ENCODE measurements around the gene NSDHL.
A peak's percentile ranks its signal among the peaks of the same experiment; 100 is the strongest.
"Not testable (repeated sequence)": the region's sequence is repeated elsewhere in the genome, so short reads cannot be mapped to it uniquely, and the experiment has no call there.

NSDHL gene

DNA sequence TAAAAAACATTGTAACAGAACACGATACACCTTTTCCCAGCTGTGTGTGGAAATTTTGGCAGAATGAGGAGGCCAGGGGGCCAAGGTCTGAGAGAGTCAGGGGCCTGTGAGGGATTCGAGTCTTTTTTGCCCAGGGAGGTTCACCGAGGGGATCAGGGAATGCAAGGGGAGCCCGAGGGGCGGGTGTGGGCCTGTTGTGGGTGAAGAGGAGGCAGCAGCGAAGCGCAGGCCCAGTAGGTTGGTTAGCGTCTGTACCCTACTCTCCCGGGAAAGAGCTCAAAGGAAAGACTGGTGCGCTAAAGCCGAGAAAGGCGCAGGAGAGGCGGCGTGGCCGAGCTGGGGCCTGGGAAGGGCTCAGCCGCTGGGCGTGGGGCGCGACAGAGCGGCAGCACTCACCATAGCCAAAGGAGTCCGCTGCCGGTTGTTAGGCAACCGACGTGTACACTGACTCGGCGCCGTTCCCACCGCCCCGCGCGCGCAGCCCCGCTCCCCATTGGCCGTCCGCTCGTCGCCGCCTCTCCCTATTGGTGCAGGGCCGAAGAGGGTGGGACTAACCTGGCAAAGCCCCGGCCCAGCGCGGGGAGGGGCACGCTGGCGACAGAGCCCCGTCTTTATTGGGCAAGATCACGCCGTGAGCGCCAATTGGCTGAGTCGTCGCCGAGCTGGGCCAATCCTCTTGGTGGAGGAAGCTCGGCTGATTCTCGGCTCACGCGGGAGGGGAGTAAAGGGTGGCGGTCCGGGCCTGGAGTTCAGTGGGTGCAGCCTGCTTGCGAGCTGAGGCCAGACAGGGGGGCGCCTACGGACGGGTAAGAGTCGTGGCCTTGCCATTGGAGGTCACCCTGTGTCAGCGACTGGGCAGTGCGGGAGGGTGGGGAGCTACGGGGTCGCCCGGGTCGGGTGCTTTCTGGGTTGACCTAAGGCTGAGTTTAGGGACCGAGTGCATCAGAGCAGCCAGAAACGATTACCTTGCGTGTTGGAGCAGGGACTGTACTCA lies at the start of gene NSDHL, which contains the start of gene CETN2:
Gene NSDHL (plus strand): TSS at position 752 of the 994 bp plus-strand sequence. CDS start 15,262 bp downstream, outside the sequence.
Gene CETN2 (minus strand): TSS at position 446 of the 994 bp plus-strand sequence. CDS start 47 bp downstream, at position 399.
- intact Hi-C loops (cut with DNase I) = loop anchor here (5.0 kb wide), 1 partner anchor 188 kb away; no protein-coding TSS in a partner anchor
- DNase-seq = peak; percentile 91 to 99 (median 96)

GRCh38 chrX:152787062-152787461 lies 43.8 kb upstream of the NSDHL start:
- intact Hi-C loops (cut with DNase I); DNase-seq: not testable (repeated sequence)

DNA sequence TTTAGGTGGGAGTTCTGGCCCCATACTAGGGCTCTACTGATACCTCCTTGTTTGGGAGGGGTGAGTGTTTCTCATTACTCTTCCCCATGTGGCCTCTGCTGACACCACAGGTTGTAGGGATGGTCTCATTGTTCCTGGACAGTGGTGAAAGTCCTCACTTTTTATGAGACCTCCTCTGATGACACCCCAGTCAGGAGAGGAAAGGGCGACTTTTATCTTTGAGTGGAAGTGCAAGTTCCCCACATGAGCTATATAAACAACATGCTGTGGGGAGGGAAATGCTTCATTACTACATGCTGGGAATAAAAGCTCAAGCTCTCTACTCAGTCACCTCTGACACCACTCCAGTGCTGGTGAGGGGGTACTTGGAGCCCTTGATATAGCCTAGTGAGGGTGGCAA lies 31.9 kb upstream of the NSDHL start:
- DNase-seq = no peak

DNA sequence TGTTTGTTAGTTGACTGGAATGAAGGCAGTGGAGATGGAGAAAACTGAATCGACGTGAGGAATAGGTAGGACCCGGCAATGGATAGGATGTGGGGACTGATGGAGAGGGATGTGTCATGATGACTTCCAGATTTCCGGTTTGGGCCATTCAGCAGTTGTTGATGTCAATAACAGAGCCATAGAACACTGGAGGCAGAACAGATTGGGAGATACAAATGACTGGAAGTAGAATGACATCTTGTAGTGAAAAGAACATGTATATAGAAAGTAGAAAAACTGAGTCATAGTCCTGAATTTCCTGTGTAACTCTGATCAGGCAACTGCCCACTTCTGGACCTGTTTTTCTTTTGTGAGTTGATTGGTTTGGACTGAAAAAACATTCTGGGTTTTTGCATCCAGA lies 24.8 kb upstream of the NSDHL start:
- intact Hi-C loops (cut with DNase I) = no loop called here
- DNase-seq = no peak

More for the DNA sequence above, 31.9 kb upstream of the NSDHL start:
- intact Hi-C loops (cut with DNase I) = no loop called here

DNA sequence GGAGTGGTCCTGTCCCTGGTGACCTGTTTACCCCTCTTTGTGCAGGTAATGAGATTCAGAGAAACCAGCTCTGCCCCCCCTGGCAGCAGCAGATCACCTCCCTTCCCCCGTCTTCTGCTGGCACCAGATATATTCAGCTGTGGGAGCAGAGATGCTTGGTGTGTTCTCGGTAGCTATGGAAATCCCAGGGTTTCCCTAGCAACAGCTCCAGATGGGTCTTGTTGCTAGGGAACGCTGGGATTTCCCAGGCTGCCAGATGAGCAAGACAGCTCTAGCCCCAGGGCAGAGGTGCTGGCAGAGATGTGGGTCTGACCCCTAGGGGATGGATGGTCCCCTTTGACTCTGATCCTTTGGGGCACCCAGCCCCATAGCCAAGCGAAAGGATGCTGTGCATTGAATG lies 20.5 kb upstream of the NSDHL start:
- intact Hi-C loops (cut with DNase I) = no loop called here

GRCh38 chrX:152813206-152813605 lies 17.7 kb upstream of the NSDHL start:
- intact Hi-C loops (cut with DNase I) = no loop called here
- no peak for DNase-seq

More for the DNA sequence above, 20.5 kb upstream of the NSDHL start:
- DNase-seq = peak in 5 of 10 donors; percentile 13 to 80 (median 34)

- no peak for DNase-seq
- intact Hi-C loops (cut with DNase I) = no loop called here
These were observed 16.8 kb upstream of the NSDHL start for GRCh38 chrX:152814048-152814447.

GRCh38 chrX:152817078-152817764 lies 13.6 kb upstream of the NSDHL start:
- intact Hi-C loops (cut with DNase I) = loop anchor here (1.0 kb wide), 1 partner anchor 175 kb away; no protein-coding TSS in a partner anchor
- DNase-seq = peak in 5 of 10 donors; percentile 20 to 54 (median 44)

DNA sequence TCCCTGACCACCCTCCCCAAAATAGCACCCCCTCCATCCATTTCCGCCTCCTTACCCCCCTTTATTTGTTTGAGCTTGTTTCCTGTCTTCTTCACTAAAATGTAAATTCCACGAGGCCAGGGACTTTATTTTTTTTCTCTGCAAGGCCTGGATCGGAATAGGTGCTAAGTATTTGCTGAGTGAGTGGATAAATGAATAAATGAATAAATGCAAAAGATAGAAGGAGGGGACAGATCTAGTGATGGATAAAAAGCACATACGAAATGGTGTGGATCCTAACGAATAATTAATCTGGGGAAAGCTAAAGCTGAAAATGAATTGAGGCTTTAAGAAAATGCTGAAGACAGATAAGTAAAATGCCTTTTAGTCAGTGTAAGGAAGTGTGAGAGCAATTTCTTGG lies 12.5 kb upstream of the NSDHL start:
- DNase-seq = no peak
- intact Hi-C loops (cut with DNase I) = no loop called here

- intact Hi-C loops (cut with DNase I) = no loop called here
These were observed 11.6 kb upstream of the NSDHL start for GRCh38 chrX:152819266-152819665.

DNA sequence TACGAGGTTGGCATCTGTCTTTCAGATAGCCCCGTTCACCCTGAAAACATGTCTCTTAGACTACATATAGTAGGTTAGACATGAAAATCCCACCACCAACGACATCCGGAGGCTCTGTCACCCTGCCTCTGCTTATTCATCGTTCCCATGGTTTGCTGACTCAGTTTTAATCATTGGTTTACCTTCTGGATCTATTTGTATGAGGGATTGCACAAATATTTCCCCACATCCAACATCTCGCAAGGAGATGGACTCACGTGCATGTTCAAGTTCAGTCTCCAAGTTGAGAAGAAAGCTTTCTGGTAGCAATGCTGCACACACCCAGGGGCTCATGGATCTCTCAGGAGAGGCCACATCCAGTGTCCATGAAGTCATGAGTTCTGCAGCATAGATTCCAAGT lies 11.1 kb upstream of the NSDHL start:
- no peak for DNase-seq
- intact Hi-C loops (cut with DNase I) = no loop called here

More at GRCh38 chrX:152819266-152819665, 11.6 kb upstream of the NSDHL start:
- no peak for DNase-seq

GRCh38 chrX:152821145-152821765 lies 9.6 kb upstream of the NSDHL start:
- DNase-seq = peak in 4 of 10 donors; percentile 18 to 29 (median 24)
- intact Hi-C loops (cut with DNase I) = no loop called here

GRCh38 chrX:152822383-152823086 lies 8.3 kb upstream of the NSDHL start:
- intact Hi-C loops (cut with DNase I) = no loop called here
- peak in 1 of 10 donors; percentile 18 for DNase-seq

DNA sequence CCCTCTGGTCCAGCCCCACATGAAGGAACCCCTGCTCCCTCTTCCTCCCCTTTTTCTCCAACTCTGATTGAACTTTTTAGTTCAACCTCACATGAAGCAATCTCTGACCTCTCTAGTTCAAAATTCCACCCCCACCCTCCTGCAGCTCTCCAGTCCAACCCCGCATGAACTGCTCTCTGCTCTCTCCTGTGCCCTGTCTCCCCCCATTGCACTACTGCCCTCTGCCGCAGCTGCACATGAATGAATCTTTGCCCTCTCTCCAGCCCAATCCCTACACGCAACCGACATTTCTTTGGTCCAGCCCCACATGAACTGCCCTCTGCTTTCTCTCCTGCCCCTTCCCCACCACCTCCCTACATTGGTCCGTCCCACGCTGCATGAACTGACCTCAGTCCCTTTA lies 7.2 kb upstream of the NSDHL start:
- intact Hi-C loops (cut with DNase I) = no loop called here

DNA sequence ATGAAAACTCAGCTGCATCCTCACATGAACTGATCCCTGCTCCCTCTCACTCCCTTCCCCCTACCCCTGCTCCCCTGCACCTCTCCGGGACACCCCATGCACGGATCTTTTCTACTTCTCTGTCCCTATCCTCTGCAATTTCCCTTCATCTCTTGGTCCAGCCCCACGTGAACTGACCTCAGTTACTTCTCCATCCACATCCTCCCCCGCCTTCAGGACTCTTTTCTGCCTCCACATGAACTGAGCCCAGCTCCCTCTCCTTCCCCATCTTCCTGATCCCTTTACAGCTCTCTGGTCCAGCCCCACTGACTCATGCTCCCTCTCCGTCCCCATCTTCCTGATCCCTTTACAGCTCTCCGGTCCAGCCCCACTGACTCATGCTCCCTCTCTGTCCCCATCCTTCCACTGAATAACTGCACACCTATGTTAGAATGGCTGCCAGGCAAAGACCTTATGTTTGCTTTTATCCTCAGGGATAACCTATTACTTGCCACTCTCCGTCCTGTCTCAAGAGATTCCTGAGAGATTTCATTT lies 6.0 kb upstream of the NSDHL start:
- intact Hi-C loops (cut with DNase I) = no loop called here

More for the DNA sequence above, 7.2 kb upstream of the NSDHL start:
- DNase-seq = no peak

DNA sequence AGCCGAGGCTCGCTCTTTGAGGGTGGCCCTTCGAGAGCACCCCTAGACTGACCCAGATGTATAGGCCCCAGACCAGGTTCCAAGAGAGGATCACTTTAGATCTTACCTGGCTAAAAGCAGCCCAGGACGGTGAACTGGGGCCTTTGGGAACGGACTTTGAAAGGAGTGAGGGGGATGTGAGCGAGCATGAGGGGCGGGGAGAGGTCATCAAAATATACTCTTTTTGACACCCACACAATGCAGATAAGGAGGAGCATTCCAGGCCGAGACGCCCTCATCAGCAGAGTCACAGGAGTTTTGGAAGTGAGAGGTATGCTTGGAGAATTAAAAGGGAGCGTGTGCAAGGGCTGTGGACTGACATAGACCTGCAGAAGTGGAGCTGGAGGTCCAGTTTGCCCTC lies 528 bp downstream of the NSDHL start:
- intact Hi-C loops (cut with DNase I) = loop anchor here (5.0 kb wide), 1 partner anchor 189 kb away; no protein-coding TSS in a partner anchor
- no peak for DNase-seq

More for the DNA sequence above, 6.0 kb upstream of the NSDHL start:
- DNase-seq = peak in 1 of 10 donors; percentile 25

GRCh38 chrX:152832520-152832919 lies 1.7 kb downstream of the NSDHL start:
- DNase-seq = no peak
- intact Hi-C loops (cut with DNase I) = loop anchor here (5.0 kb wide), 1 partner anchor 190 kb away; no protein-coding TSS in a partner anchor

DNA sequence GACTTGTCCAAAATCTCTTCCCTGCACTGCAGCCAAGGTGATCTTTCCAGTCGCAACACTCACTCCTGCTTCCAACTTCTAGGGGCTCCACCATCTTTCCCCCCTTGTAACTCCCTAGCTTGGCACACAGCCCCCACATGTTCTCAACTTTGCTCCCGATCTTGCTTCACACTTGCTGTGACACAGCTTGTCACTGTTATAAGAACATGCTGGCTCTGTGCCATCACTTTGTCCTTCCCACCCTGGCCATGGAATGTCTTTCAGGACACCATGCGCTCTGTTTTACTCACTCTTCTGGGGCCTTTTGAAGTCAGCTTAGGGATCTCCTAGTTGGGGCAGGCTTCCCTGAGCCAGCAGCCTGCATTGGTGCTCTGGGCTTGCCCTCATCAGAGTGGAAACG lies 2.5 kb downstream of the NSDHL start:
- DNase-seq = no peak
- intact Hi-C loops (cut with DNase I) = loop anchor here (5.0 kb wide), 1 partner anchor 191 kb away; no protein-coding TSS in a partner anchor

DNA sequence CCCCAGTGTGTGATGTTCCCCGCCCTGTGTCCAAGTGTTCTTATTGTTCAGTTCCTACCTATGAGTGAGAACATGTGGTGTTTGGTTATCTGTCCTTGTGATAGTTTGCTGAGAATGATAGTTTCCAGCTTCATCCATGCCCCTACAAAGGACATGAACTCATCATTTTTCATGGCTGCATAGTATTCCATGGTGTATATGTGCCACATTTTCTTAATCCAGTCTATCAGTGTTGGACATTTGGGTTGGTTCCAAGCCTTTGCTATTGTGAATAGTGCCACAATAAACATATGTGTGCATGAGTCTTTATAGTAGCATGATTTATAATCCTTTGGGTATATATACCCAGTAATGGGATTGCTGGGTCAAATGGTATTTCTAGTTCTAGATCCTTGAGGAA lies 4.6 kb downstream of the NSDHL start:
- intact Hi-C loops (cut with DNase I) = not testable (repeated sequence)

More for the DNA sequence above, 4.6 kb downstream of the NSDHL start:
- not testable (repeated sequence) for DNase-seq

All from posterior cingulate gyrus (tissue), 11 donors.